ENCODE results near the gene ARHGAP24. TPM values are rescaled to one million over a fixed set of nuclear protein-coding genes. Genes with fewer than 3 reads are reported as not detected.
"Not testable (repeated sequence)": the region's sequence is repeated elsewhere in the genome, so short reads cannot be mapped to it uniquely, and the experiment has no call there.

Gene ARHGAP24
- total RNA-seq, 2 donors from 2014 or later: 7.0 TPM; not detected in 1

DNA sequence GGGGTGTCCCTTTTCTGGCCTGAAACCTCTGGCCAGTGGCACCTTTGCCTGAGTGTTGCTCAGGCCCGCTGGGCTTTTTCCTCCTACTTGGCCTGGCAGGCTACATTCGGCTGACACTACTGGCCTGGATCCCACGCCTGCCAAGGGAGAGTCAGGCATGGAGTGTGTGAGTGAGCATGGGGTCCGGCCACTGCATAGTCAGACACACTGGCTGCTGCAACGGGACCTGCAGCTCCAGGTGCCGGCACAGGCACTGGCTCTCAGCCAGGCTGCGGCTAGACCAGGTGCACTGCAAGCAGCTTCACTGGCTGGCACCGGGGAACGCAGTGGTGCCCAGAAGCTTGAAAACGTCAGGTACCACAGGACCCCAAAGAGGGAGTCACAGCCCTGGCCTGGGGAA lies 434.9 kb downstream of the ARHGAP24 start:
- no peak for DNase-seq
- H3K27ac Mint-ChIP-seq: no peak overlapping the region
- H3K9me3 ChIP-seq (ENCODE audit: control insufficient read depth, low read length, poor library complexity, severe bottlenecking): no peaks in the 10 kb centered on the region
- H3K4me1 Mint-ChIP-seq: no peaks in the 10 kb centered on the region
- H3K36me3 Mint-ChIP-seq (ENCODE audit: low read depth): no peaks in the 10 kb centered on the region
- no peaks in the 10 kb centered on the region for H3K27me3 Mint-ChIP-seq
- ATAC-seq: no peak
- no peak overlapping the region for H3K4me3 Mint-ChIP-seq

DNA sequence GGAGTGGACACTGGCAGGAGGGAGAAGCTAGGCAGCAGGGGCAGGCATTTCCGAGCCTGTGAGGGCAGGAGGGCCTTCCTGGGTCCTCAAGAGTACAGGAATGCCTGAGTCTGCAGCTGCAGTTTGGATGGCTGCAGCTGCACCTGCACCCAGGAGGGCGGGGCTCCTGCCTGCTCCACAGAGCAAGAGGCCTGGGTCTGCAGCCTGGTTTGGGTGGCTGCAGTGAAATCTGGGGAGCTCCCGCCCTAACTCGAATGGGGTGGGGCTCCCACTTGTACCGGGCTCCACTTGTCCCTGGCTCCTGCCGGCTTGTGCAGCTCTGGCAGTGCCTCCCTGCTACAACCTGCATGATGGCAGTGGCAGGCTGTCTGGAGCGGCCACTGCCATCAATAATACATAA lies 436.0 kb downstream of the ARHGAP24 start:
- H3K4me3 Mint-ChIP-seq: no peak overlapping the region

DNA sequence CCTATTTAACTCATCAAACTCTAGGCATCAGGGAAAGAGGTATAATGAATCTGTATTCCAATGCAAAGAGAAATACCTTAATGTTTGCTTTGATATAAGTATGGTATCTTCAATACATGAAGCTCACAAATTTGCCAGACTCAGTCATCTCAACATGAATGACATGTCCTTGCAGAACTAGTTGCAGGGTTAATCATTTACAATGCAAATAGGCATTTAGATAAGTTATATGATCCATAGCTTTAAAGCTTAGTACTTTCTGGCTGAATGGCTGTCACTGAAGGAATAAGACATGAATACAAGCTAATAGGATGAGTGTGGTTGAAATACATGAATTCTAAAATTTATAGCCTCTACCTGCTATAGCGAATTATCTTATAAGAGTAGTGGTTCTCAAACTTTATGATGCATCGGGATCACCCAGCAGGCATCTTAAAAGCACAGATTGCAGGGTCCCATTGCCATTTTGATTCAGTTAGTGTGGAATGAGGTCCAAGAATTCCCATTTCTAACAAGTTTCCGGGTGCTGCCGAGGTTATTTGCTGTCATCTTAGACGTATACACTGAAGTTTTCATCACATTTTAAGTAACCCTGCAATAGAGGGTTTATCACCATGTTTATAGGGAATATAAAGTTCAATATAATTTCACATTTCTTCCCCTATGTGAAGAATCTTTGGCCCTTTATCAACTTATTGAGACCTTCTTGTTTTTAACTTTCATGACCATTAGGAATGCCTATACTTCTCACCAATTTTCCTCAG lies 439.2 kb downstream of the ARHGAP24 start:
- H3K27ac Mint-ChIP-seq: no peak overlapping the region
- no peaks in the 10 kb centered on the region for H3K9me3 ChIP-seq (ENCODE audit: control insufficient read depth, low read length, poor library complexity, severe bottlenecking)
- DNase-seq (no peak), ATAC-seq (no peak)
- no peak overlapping the region for H3K4me3 Mint-ChIP-seq
- H3K4me1 Mint-ChIP-seq: no peaks in the 10 kb centered on the region
- no peaks in the 10 kb centered on the region for H3K27me3 Mint-ChIP-seq
- H3K36me3 Mint-ChIP-seq (ENCODE audit: low read depth): no peaks in the 10 kb centered on the region

More for the DNA sequence above, 436.0 kb downstream of the ARHGAP24 start:
- H3K4me1 Mint-ChIP-seq: no peaks in the 10 kb centered on the region
- H3K27ac Mint-ChIP-seq: no peak overlapping the region
- H3K36me3 Mint-ChIP-seq (ENCODE audit: low read depth): no peaks in the 10 kb centered on the region
- DNase-seq: no peak
- H3K27me3 Mint-ChIP-seq: no peaks in the 10 kb centered on the region
- no peak for ATAC-seq
- H3K9me3 ChIP-seq (ENCODE audit: control insufficient read depth, low read length, poor library complexity, severe bottlenecking): no peaks in the 10 kb centered on the region

DNA sequence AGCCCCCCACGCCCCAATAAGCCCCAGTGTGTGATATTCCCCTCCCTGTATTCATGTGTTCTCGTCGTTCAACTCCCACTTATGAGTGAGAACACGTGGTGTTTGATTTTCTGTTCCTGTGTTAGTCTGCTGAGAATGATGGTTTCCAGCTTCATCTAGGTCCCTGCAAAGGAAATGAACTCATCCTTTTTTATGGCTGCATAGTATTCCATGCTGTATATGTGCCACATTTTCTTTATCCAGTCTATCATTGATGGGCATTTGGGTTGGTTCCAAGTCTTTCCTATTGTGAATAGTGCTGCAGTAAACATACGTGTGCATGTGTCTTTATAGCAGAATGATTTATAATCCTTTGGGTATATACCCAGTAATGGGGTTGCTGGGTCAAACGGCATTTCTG lies 440.6 kb downstream of the ARHGAP24 start:
- H3K27me3 Mint-ChIP-seq; H3K4me3 Mint-ChIP-seq; H3K36me3 Mint-ChIP-seq (ENCODE audit: low read depth); DNase-seq; ATAC-seq; H3K9me3 ChIP-seq (ENCODE audit: control insufficient read depth, low read length, poor library complexity, severe bottlenecking); H3K4me1 Mint-ChIP-seq; H3K27ac Mint-ChIP-seq: not testable (repeated sequence)

DNA sequence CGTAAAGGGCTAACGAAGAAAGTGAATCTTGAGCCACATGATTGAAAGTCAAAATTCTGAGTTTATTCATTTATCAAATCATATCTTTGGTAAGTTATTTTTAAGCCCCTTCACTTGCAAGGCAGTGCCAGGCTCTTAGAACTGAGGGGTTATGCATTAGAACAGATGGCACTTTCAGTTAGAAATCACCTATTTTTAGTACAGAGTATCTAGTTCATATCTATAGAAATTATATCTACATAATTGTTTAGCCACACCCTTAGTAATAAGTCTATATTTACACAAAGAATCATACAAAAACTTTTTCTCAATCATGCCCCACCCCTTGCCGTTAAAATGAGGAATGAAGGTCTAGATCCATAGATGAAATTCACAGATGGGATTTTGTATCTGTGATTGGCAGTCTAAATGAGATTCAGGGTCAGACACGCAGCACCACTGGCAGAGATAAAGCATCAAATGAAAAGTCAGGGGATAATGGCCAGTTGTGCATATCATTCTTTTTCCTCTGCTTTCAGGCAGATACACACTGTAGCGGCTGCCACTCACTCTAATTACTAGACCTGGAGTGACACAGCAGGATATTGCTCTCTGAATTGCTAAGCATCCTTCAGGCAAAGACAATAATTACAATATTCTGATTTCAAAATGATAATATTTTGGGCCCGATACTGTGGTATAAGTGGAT lies 444.4 kb downstream of the ARHGAP24 start:
- H3K27ac Mint-ChIP-seq: no peak overlapping the region
- no peaks in the 10 kb centered on the region for H3K4me1 Mint-ChIP-seq
- no peaks in the 10 kb centered on the region for H3K36me3 Mint-ChIP-seq (ENCODE audit: low read depth)

DNA sequence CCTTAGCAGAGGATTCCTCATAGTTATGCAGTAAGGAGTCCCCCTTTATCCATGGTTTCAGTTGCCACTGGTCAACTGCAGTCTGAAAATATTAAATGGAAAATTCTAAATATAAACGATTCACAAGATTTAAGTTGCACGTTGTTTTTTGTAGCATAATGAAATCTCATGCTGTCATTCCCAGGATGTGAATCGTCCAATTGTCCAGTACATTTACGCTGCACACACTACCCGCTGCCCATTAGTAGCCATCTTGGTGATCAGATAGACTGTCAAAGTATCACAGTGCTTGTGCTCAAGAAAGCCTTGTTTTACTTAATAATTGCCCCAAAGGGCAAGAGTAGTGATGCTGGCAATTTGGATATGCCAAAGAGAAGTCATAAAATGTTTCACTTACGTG lies 450.1 kb downstream of the ARHGAP24 start:
- peaks cover 17% of the 10 kb centered on the region for H3K27me3 Mint-ChIP-seq

More for the DNA sequence above, 444.4 kb downstream of the ARHGAP24 start:
- no peaks in the 10 kb centered on the region for H3K27me3 Mint-ChIP-seq
- no peak overlapping the region for H3K4me3 Mint-ChIP-seq
- no peak for ATAC-seq
- H3K9me3 ChIP-seq (ENCODE audit: control insufficient read depth, low read length, poor library complexity, severe bottlenecking): no peaks in the 10 kb centered on the region
- no peak for DNase-seq

DNA sequence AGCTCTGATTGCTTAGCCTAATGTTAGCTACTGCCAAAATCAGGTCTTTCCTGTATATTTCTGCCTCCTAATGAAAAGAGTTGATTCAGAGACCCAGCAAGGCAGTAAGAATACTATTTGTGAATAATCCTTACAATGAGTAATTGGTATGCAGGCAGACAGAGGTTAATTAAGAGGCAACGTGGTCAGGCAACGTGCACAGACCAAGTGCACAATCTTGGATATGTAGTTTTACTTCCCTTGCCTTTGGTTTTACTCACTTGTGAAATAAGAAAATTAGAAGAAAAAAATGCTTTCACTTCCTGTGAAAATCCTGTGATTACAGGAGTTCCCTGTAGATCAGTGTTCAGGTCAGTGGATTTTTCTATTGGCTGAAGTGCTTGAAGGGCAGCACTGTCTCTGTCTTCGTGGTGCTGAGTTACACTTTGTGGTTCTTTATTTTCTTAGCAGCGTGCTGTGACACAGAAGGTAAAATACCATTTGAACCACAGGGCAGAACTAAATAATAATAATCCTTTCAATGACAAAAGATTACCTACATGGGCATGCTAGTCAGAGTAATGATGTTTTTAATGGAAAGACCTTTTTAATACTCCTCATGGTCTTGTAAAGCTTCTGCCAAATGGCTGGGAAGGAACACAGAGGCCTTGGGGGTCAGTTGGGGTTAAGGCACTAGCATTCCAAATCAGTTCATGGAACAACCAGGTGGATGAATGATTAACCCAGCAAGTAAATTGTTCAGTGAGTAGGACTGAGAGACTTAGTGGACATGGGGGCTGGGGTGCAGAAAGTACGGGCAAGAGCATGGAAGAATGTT lies 454.0 kb downstream of the ARHGAP24 start:
- DNase-seq (no peak), ATAC-seq (no peak)
- peaks cover 22% of the 10 kb centered on the region for H3K27me3 Mint-ChIP-seq
- H3K36me3 Mint-ChIP-seq (ENCODE audit: low read depth): no peaks in the 10 kb centered on the region
- H3K9me3 ChIP-seq (ENCODE audit: control insufficient read depth, low read length, poor library complexity, severe bottlenecking): no peaks in the 10 kb centered on the region
- H3K4me3 Mint-ChIP-seq: no peak overlapping the region
- H3K27ac Mint-ChIP-seq: no peak overlapping the region
- no peaks in the 10 kb centered on the region for H3K4me1 Mint-ChIP-seq

More for the DNA sequence above, 450.1 kb downstream of the ARHGAP24 start:
- no peak for DNase-seq
- Mint-ChIP-seq H3K4me3 (no peak overlapping the region), H3K27ac (no peak overlapping the region), H3K4me1 (no peaks in the 10 kb centered on the region), H3K36me3 (ENCODE audit: low read depth) (no peaks in the 10 kb centered on the region)
- no peak for ATAC-seq
- H3K9me3 ChIP-seq (ENCODE audit: control insufficient read depth, low read length, poor library complexity, severe bottlenecking): no peaks in the 10 kb centered on the region

DNA sequence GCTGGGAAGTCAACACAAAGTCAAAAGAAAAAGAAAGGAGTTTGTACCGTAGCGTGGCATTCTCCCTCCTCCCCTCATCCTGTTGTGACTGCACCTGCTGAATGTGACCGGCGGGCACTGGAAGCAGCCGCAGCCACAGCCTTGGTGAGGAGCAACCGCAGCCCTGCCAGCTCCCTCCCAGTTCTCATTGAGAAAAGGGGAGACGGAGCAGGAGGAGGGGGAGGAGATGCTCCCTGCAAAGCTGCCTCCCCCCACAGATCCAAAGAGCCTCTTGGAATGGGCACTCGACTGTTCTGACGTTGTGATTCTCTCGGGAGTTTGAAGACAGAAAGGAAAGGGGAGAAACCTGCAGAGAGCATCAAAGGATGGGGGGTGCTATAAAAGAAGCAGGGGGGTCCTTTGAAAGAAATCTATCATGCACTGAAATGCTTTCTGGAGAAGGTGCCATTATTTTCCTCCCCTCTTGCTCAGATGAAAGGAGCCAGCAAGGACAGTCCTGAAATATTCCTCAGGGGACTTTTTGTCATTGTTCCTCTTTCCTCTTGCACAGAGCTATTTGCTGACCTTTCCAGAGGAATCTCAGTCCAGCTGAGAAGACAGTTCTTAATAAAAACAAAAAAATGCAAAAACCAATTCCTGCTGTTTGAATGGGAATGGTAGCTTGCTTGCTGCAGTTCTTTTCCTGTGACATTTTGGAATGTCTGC lies 455.2 kb downstream of the ARHGAP24 start:
- no peak for ATAC-seq
- Mint-ChIP-seq H3K27me3 (peaks cover 22% of the 10 kb centered on the region), H3K27ac (no peak overlapping the region), H3K4me3 (no peak overlapping the region), H3K4me1 (no peaks in the 10 kb centered on the region), H3K36me3 (ENCODE audit: low read depth) (no peaks in the 10 kb centered on the region)
- no peak for DNase-seq
- H3K9me3 ChIP-seq (ENCODE audit: control insufficient read depth, low read length, poor library complexity, severe bottlenecking): no peaks in the 10 kb centered on the region

DNA sequence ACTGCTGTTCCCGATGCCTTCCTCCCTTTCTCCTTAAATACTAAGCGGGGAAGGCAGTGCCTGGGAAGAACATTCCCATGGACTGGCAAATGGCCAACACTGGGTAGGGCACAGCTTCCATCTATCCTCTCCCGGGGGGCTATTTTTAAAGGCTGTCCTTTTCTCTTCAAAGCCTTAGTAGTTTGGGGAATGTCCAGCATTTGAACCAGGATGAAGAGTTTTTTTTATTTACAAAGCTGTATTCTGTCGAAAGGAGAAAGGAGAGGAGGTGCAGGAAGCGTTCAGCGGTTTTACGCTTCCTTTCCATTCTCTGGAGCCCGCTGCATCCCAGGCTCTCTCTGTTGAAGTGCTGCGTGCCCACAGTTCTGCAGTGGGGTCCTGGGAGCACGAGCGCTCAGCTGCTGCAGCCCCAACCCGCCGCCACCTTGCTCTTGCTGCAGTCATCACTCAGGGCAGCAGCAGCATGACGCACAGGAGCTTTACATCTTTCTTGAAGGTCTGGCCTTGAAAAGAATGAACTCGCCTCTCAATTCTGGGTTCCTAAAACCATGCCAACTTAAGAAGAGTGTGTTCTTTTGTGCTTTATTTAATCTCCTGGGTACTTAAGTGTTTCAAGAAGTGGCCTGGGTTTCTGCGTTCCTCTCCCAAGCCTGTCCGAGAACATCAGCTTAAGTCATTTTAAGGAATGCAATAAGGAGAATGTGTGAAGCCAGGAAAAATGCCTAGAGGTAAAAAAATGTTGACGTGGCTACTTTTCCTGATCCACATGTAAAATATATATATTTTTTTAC lies 457.7 kb downstream of the ARHGAP24 start:
- Mint-ChIP-seq H3K36me3 (ENCODE audit: low read depth) (no peaks in the 10 kb centered on the region), H3K4me3 (no peak overlapping the region), H3K27ac (no peak overlapping the region), H3K27me3 (peaks cover 22% of the 10 kb centered on the region), H3K4me1 (no peaks in the 10 kb centered on the region)
- no peaks in the 10 kb centered on the region for H3K9me3 ChIP-seq (ENCODE audit: control insufficient read depth, low read length, poor library complexity, severe bottlenecking)
- ATAC-seq: no peak
- DNase-seq: no peak

DNA sequence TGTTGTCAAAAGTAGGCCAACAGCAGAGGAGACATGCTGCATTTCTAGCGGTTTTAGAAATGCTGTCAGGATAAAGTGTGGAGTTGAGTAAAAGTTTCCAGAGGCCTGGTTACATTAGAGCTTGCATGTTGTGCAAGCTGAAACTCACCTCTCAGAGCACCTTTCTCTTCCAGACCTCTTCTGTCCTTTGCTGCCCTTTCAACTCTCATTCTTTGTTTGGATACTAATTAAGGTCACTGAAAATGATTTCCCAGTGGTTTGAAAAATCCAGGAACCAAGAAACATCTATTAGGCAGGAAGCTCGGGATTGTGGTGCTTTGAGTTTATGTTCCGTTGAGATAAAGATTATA lies 458.3 kb downstream of the ARHGAP24 start:
- DNase-seq: no peak
- Mint-ChIP-seq H3K36me3 (ENCODE audit: low read depth) (no peaks in the 10 kb centered on the region), H3K4me3 (no peak overlapping the region), H3K27me3 (peaks cover 22% of the 10 kb centered on the region), H3K27ac (no peak overlapping the region), H3K4me1 (no peaks in the 10 kb centered on the region)
- no peaks in the 10 kb centered on the region for H3K9me3 ChIP-seq (ENCODE audit: control insufficient read depth, low read length, poor library complexity, severe bottlenecking)
- ATAC-seq: no peak

DNA sequence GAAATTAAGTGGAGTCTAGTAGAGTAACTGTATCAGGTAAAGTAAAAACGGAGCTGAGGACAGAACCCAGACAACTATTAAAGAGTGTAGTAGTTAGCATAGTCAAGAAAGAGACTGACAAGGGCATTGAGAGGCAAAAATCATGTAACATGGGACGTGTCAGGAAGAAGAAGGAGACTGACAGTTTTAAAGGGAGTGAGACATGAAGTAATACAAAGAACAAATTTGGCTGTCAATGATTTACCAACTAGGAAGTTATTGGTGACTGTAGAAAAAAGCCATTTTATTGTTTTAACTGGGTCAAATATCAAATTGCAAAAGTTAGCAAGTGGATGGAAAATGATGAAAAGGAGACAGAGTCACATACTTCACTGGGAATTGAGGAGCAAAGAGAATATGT lies 462.6 kb downstream of the ARHGAP24 start:
- Mint-ChIP-seq H3K36me3 (ENCODE audit: low read depth) (no peaks in the 10 kb centered on the region), H3K27ac (no peak overlapping the region), H3K27me3 (no peaks in the 10 kb centered on the region), H3K4me1 (no peaks in the 10 kb centered on the region), H3K4me3 (no peak overlapping the region)
- ATAC-seq: no peak
- no peaks in the 10 kb centered on the region for H3K9me3 ChIP-seq (ENCODE audit: control insufficient read depth, low read length, poor library complexity, severe bottlenecking)
- no peak for DNase-seq

DNA sequence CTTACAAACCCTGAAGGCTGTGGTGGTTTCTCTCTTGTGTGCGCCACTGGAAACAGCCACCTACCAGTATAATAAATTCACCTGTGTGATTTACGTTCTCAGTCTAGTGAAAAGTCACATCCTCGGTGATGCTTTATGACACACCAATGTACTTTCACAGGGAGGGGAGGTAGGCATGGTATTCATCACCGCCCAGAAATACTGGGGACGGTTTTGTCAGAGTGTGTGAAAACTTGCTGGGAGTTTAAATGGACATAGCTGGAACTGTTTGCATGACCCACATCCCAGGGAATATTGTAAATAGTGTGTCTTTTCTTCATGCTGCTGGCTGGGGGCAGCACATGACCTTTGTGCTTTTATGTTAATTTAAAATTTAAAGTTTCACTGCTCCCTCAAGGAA lies 463.1 kb downstream of the ARHGAP24 start:
- Mint-ChIP-seq H3K4me3 (no peak overlapping the region), H3K4me1 (no peaks in the 10 kb centered on the region), H3K36me3 (ENCODE audit: low read depth) (no peaks in the 10 kb centered on the region), H3K27me3 (no peaks in the 10 kb centered on the region), H3K27ac (no peak overlapping the region)
- no peak for ATAC-seq
- DNase-seq: no peak
- no peaks in the 10 kb centered on the region for H3K9me3 ChIP-seq (ENCODE audit: control insufficient read depth, low read length, poor library complexity, severe bottlenecking)

Measured in T-helper 17 cell (primary cell).